Chondrocyte (in vitro differentiated cells): ENCODE measurements around the gene STK32C. TPM values are rescaled to one million over a fixed set of nuclear protein-coding genes. Genes with fewer than 3 reads are reported as not detected.

Experiments used
- DNase-seq: peaks from one replicate; pipeline ENCODE4 v3.0.0; 2021; ENCODE audit warnings: mixed read lengths, low spot score
- H3K27ac Mint-ChIP-seq: one replicate; pipeline ENCODE4 v1.8.0; 2021; ENCODE audit warnings: mild to moderate bottlenecking, moderate library complexity, mixed read lengths; ENCODE audit not compliant: unreplicated experiment
- H3K27me3 Mint-ChIP-seq: 2 replicates; pipeline ENCODE4 v1.8.0; 2021; ENCODE audit warnings: low read depth, mixed read lengths
- H3K36me3 Mint-ChIP-seq: 2 replicates; pipeline ENCODE4 v1.8.0; 2021; ENCODE audit warnings: low read depth, mixed read lengths
- H3K4me1 Mint-ChIP-seq: 2 replicates; pipeline ENCODE4 v1.8.0; 2021; ENCODE audit warnings: low read depth, mild to moderate bottlenecking, mixed read lengths
- H3K4me3 Mint-ChIP-seq: one replicate; pipeline ENCODE4 v1.8.0; 2021; ENCODE audit warnings: mild to moderate bottlenecking, moderate library complexity, mixed read lengths; ENCODE audit not compliant: unreplicated experiment
- H3K9me3 Mint-ChIP-seq: 2 replicates; pipeline ENCODE4 v1.8.0; 2021; ENCODE audit warnings: low read depth, mixed read lengths
- CTCF ChIP-seq: fragments of 200-600 bp; sonication (generic); IDR thresholded peaks from 2 replicates; pipeline ENCODE4 v1.5.0; 2021; ENCODE audit warnings: antibody characterized with exemption, mild to moderate bottlenecking, moderate library complexity
- total RNA-seq: library from RNA; stranded (reverse); gene quantifications from 3 replicates; pipeline ENCODE4 v1.2.1, GENCODE V29; 2021

STK32C gene
- total RNA-seq, 1 donor from 2014 or later, result 17.9 TPM

- TF ChIP-seq CTCF, result no peak
- no peak for DNase-seq
- peaks cover 5% of the 10 kb centered on the region for H3K36me3 Mint-ChIP-seq
- H3K4me1 Mint-ChIP-seq, result no peaks in the 10 kb centered on the region
- no peak overlapping the region for H3K4me3 Mint-ChIP-seq
- H3K27me3 Mint-ChIP-seq, result no peaks in the 10 kb centered on the region
- H3K9me3 Mint-ChIP-seq, result no peaks in the 10 kb centered on the region
- no peak overlapping the region for H3K27ac Mint-ChIP-seq
Measured at GRCh38 chr10:132229834-132230556, 77.8 kb downstream of the STK32C start.

- Mint-ChIP-seq H3K27me3 (no peaks in the 10 kb centered on the region), H3K36me3 (peaks cover 6% of the 10 kb centered on the region), H3K9me3 (no peaks in the 10 kb centered on the region), H3K4me1 (no peaks in the 10 kb centered on the region), H3K4me3 (no peak overlapping the region), H3K27ac (no peak overlapping the region)
- TF ChIP-seq CTCF, result no peak
- DNase-seq, result no peak
Measured at GRCh38 chr10:132229096-132229495, 78.7 kb downstream of the STK32C start.

- no peaks in the 10 kb centered on the region for H3K4me1 Mint-ChIP-seq
- H3K4me3 Mint-ChIP-seq, result no peak overlapping the region
- no peaks in the 10 kb centered on the region for H3K27me3 Mint-ChIP-seq
- TF ChIP-seq CTCF, result no peak
- H3K9me3 Mint-ChIP-seq, result no peaks in the 10 kb centered on the region
- H3K27ac Mint-ChIP-seq, result no peak overlapping the region
- no peak for DNase-seq
- H3K36me3 Mint-ChIP-seq, result peaks cover 6% of the 10 kb centered on the region
Measured at GRCh38 chr10:132228616-132229015, 79.1 kb downstream of the STK32C start.

GRCh38 chr10:132227851-132228390 is 79.8 kb downstream of the STK32C start:
- no peak for DNase-seq
- Mint-ChIP-seq H3K36me3 (peaks cover 6% of the 10 kb centered on the region), H3K4me3 (no peak overlapping the region), H3K27ac (no peak overlapping the region), H3K27me3 (no peaks in the 10 kb centered on the region), H3K4me1 (no peaks in the 10 kb centered on the region), H3K9me3 (no peaks in the 10 kb centered on the region)
- no peak for TF ChIP-seq CTCF

- Mint-ChIP-seq H3K27me3 (no peaks in the 10 kb centered on the region), H3K36me3 (peaks cover 6% of the 10 kb centered on the region), H3K4me1 (no peaks in the 10 kb centered on the region), H3K9me3 (no peaks in the 10 kb centered on the region), H3K4me3 (no peak overlapping the region), H3K27ac (no peak overlapping the region)
- no peak for DNase-seq
- no peak for TF ChIP-seq CTCF
Measured at GRCh38 chr10:132226586-132227405, 81.0 kb downstream of the STK32C start.
